Cardiac fibroblast (primary cell): ENCODE data around the gene TRMT10B.
"Not testable (repeated sequence)": the region's sequence is repeated elsewhere in the genome, so short reads cannot be mapped to it uniquely, and the experiment has no call there.

Experiments used
- DNase-seq, 2 donors: peaks; one replicate each; pipeline versions ENCODE4 v3.0.0 to v3.0.0-alpha.2; 2010; ENCODE audit warnings: low read depth in 2 of 2
- H3K4me3 ChIP-seq, 2 donors: replicated peaks in 1 of 2; 1 replicate in 1 of 2; 2 replicates in 1 of 2; pipeline ENCODE4 v1.5.1; 2011; ENCODE audit warnings: low read depth in 2 of 2, low read length in 2 of 2, mild to moderate bottlenecking in 2 of 2, moderate library complexity in 1 of 2
- CTCF ChIP-seq: IDR thresholded peaks from one replicate; pipeline ENCODE4 v1.5.1; 2011; ENCODE audit warnings: low read depth, mild to moderate bottlenecking, low read length, inconsistent platforms

The TRMT10B gene

DNA sequence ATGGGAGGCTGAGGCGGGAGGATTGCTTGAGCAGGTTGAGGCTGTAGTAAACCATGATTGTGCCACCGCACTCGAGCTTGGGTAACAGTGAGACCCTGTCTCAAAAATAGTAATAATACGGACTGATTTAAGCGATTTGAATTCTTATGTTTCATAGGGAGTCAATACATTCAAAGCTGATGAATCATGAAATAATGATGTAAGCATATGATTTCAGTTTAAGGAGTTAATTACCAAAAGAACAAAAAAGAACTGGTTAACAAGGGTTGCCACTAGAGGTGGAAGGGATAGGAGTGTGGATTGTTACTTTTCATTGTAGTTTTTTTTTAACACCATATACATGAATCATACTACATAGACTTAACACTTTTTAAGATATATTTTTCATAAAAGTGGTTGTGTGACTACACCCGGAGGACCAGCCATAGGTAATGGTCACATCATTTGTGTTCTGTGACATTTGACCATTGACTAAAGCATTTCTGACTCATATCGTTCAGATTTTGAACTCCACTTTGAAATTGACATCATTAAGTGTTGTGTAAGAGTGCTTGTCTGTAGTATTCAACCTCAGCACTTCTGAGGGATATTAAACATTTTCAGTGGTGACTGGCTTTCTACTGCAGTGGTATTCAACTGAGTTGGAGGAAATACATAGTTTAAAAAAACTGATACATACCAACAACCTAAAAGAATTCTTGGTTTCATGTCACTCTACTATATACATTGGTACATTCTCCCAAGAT is 7.0 kb downstream of the TRMT10B start:
- peak; percentile 25 to 89 for DNase-seq
- no peak for TF ChIP-seq CTCF
- no peak overlapping the region for H3K4me3 ChIP-seq

DNA sequence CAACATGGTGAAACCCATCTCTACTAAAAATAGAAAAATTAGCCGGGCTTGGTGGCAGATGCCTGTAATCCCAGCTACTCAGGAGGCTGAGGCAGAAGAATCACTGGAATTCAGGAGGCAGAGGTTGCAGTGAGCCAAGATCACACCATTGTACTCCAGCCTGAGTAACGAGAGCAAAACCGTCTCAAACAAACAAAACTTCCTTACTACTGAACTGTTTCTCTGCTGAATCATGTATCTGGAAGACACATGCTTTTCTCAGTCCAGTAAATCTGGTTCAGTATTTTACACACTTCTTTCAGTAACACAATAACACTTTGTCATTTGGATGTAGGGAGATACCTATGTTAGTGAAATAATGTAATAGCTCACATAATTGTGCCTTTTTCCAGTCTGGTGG is 7.9 kb downstream of the TRMT10B start:
- DNase-seq: peak; percentile 32 to 88
- H3K4me3 ChIP-seq: no peak overlapping the region
- TF ChIP-seq CTCF: no peak

GRCh38 chr9:37765263-37765662 is 11.7 kb downstream of the TRMT10B start:
- not testable (repeated sequence) for DNase-seq, H3K4me3 ChIP-seq

DNA sequence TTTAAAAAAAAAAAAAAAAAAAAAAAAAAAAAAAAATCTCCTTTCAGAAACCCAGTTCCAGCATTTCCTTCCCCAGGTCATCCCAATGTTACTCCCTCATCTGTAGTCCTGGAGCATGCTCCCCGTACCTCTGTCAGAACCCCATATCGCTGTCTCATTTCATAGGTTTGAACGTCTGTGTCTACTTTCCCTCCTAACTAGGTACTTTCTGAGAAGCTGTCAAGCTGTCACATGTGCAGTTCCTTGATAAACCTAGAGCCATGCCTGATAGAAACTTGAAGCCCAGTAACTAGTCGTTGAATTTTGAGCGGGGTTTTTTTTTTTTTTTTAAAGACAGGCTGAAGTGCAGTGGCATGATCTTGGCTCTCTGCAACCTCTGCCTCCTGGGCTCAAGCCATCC is 15.7 kb downstream of the TRMT10B start:
- H3K4me3 ChIP-seq: no peak overlapping the region
- TF ChIP-seq CTCF: no peak
- DNase-seq: no peak

- DNase-seq: no peak
- H3K4me3 ChIP-seq: no peak overlapping the region
Measured at GRCh38 chr9:37769995-37770394, 16.4 kb downstream of the TRMT10B start.

GRCh38 chr9:37775216-37775919 is 21.8 kb downstream of the TRMT10B start:
- peak in 1 of 2 donors; percentile 46 for DNase-seq
- TF ChIP-seq CTCF: no peak
- H3K4me3 ChIP-seq: no peak overlapping the region

More at GRCh38 chr9:37769995-37770394, 16.4 kb downstream of the TRMT10B start:
- TF ChIP-seq CTCF: no peak

- TF ChIP-seq CTCF: no peak
- DNase-seq: peak in 1 of 2 donors; percentile 73
- no peak overlapping the region for H3K4me3 ChIP-seq
Measured at GRCh38 chr9:37776328-37776727, 22.7 kb downstream of the TRMT10B start.
